ENCODE measurements around the gene MXD4. TPM values are rescaled to one million over a fixed set of nuclear protein-coding genes. Genes with fewer than 3 reads are reported as not detected.

MXD4 gene
- total RNA-seq, 1 experiment from 2014 or later, result 20.4 TPM

DNA sequence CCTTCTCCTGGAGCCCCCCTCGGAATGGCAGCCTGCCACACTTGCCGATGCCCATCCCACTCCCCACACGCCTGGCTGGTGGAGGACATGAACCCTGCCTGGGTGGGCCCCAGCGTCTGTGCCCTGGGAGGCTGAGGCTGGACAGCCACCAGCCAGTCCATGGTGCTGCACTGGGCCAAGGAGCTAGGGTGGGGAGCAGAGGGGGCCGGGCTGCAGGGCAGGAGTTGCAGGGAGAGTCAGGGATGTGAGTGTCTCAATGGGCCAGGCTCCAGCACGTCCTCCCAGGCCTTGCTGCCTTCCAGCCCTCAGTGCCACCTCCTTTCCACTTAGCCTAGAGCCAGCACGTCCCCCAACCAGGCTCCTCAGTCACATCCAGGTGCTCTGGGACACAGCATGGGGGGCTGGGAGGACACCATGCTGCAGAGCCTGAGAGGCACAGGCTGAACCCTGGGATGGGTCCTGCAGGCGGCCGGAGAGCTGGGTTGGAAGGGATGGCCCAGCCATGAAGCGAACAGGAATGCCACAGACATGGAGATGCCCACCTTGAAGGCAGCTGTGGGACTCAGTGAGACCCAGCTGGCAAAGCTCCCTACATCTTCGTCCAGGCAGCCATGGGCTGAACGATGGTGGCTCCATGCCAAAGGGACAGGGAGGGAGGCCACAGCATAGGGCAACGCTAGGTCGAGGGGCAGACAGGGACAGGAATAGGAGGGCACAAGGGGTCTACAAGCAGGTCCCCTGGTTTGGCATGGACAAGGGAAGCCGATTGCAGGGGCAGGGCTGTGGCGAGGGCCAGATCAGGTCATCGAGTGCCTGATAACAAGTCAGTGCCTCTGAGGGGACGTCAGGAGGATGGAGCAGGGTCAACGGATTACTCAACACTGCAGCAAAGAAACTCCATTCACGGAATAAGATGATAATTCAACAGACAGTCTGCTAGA, 30.1 kb upstream of the MXD4 start:
- Mint-ChIP-seq H3K4me1 (peaks cover 8% of the 10 kb centered on the region), H3K27ac (no peak overlapping the region), H3K27me3 (ENCODE audit: low read depth) (no peaks in the 10 kb centered on the region), H3K4me3 (no peak overlapping the region), H3K9me3 (peaks cover 8% of the 10 kb centered on the region), H3K36me3 (peaks cover 2% of the 10 kb centered on the region; the same call in 1 of the 2 replicates)
- ATAC-seq, result no peak
- ChIA-PET POLR2A (no interaction called here), CTCF (interaction anchor here (0.5 to 1.0 kb wide), 2 partner anchors 62 to 148 kb away, joined by 3 read pairs; no protein-coding TSS in a partner anchor)
- TF ChIP-seq ZNF416 (CRISPR knock-in tag; IDR thresholded peaks at IDR 0.05) (no peak), GABPB1 (CRISPR knock-in tag; IDR thresholded peaks at IDR 0.05) (no peak)
- TF ChIP-seq, protein P1, sequence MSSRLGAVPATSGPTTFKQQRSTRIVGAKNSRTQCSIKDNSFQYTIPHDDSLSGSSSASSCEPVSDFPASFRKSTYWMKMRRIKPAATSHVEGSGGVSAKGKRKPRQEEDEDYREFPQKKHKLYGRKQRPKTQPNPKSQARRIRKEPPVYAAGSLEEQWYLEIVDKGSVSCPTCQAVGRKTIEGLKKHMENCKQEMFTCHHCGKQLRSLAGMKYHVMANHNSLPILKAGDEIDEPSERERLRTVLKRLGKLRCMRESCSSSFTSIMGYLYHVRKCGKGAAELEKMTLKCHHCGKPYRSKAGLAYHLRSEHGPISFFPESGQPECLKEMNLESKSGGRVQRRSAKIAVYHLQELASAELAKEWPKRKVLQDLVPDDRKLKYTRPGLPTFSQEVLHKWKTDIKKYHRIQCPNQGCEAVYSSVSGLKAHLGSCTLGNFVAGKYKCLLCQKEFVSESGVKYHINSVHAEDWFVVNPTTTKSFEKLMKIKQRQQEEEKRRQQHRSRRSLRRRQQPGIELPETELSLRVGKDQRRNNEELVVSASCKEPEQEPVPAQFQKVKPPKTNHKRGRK (CRISPR knock-in tag; IDR thresholded peaks at IDR 0.05; ENCODE audit: borderline replicate concordance), result no peak
- TF ChIP-seq, protein P2, sequence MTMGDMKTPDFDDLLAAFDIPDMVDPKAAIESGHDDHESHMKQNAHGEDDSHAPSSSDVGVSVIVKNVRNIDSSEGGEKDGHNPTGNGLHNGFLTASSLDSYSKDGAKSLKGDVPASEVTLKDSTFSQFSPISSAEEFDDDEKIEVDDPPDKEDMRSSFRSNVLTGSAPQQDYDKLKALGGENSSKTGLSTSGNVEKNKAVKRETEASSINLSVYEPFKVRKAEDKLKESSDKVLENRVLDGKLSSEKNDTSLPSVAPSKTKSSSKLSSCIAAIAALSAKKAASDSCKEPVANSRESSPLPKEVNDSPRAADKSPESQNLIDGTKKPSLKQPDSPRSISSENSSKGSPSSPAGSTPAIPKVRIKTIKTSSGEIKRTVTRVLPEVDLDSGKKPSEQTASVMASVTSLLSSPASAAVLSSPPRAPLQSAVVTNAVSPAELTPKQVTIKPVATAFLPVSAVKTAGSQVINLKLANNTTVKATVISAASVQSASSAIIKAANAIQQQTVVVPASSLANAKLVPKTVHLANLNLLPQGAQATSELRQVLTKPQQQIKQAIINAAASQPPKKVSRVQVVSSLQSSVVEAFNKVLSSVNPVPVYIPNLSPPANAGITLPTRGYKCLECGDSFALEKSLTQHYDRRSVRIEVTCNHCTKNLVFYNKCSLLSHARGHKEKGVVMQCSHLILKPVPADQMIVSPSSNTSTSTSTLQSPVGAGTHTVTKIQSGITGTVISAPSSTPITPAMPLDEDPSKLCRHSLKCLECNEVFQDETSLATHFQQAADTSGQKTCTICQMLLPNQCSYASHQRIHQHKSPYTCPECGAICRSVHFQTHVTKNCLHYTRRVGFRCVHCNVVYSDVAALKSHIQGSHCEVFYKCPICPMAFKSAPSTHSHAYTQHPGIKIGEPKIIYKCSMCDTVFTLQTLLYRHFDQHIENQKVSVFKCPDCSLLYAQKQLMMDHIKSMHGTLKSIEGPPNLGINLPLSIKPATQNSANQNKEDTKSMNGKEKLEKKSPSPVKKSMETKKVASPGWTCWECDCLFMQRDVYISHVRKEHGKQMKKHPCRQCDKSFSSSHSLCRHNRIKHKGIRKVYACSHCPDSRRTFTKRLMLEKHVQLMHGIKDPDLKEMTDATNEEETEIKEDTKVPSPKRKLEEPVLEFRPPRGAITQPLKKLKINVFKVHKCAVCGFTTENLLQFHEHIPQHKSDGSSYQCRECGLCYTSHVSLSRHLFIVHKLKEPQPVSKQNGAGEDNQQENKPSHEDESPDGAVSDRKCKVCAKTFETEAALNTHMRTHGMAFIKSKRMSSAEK (CRISPR knock-in tag; IDR thresholded peaks at IDR 0.05; ENCODE audit: borderline replicate concordance), result no peak
- TF ChIP-seq, protein P3, sequence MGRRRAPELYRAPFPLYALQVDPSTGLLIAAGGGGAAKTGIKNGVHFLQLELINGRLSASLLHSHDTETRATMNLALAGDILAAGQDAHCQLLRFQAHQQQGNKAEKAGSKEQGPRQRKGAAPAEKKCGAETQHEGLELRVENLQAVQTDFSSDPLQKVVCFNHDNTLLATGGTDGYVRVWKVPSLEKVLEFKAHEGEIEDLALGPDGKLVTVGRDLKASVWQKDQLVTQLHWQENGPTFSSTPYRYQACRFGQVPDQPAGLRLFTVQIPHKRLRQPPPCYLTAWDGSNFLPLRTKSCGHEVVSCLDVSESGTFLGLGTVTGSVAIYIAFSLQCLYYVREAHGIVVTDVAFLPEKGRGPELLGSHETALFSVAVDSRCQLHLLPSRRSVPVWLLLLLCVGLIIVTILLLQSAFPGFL (CRISPR knock-in tag; IDR thresholded peaks at IDR 0.05; ENCODE audit: borderline replicate concordance), result no peak
- DNase-seq (ENCODE audit: low spot score), result no peak

DNA sequence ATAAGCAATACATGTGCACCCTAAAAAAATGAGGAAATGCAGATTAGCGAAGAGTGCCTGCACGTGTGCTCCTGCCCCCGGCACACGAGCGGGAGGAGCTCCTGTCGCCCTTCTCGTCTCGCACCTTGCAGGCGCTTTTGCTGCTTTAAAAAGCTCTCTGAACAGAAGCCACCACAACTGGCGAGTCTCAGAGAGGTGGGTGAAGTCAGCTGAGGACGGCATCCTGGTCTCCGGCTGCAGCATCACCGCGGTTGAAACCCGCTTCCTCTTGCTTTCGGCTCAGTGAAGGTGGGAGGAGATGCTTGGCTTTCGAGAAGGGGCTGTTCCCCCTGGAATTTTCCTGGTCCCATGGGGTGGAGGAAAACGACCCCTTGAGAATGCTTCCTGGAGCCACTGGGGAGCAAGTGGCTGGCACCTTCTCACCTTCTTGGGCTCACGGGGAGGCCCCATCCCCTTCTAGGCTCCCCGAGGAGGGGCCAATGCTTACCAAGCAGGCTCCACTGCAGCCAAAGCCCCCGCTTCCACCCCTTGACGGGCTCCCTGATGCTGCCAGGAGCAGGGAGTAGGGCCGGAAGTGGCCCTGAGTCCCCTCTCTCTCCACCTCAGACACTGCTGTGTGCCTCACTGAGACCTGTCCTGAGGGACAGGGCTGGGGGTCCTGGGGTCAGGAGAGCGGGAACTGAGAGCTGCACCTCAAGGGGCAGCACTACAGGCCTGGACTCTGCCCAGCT, 29.2 kb upstream of the MXD4 start:
- DNase-seq (ENCODE audit: low spot score) (no peak), ATAC-seq (no peak)
- Mint-ChIP-seq H3K4me3 (no peak overlapping the region), H3K4me1 (peaks cover 4% of the 10 kb centered on the region), H3K9me3 (peaks cover 8% of the 10 kb centered on the region), H3K27ac (no peak overlapping the region), H3K27me3 (ENCODE audit: low read depth) (no peaks in the 10 kb centered on the region), H3K36me3 (peaks cover 2% of the 10 kb centered on the region; the same call in 1 of the 2 replicates)
- ChIA-PET POLR2A (no interaction called here), CTCF (interaction anchor here (1.0 to 2.2 kb wide), 4 partner anchors 22 to 150 kb away, joined by 3 to 8 read pairs (median 5); no protein-coding TSS in a partner anchor)
- no peak for TF ChIP-seq GRHL2 (CRISPR knock-in tag; IDR thresholded peaks at IDR 0.05; ENCODE audit: insufficient replicate concordance, severe bottlenecking)
- TF ChIP-seq, protein P4, sequence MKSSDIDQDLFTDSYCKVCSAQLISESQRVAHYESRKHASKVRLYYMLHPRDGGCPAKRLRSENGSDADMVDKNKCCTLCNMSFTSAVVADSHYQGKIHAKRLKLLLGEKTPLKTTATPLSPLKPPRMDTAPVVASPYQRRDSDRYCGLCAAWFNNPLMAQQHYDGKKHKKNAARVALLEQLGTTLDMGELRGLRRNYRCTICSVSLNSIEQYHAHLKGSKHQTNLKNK (CRISPR knock-in tag; IDR thresholded peaks at IDR 0.05), result no peak
- TF ChIP-seq CBFB (CRISPR knock-in tag; IDR thresholded peaks at IDR 0.05; ENCODE audit: low read depth), result no peak
- no peak for TF ChIP-seq ZNF138 (CRISPR knock-in tag; conservative IDR thresholded peaks at IDR 0.05)
- TF ChIP-seq, protein P5, sequence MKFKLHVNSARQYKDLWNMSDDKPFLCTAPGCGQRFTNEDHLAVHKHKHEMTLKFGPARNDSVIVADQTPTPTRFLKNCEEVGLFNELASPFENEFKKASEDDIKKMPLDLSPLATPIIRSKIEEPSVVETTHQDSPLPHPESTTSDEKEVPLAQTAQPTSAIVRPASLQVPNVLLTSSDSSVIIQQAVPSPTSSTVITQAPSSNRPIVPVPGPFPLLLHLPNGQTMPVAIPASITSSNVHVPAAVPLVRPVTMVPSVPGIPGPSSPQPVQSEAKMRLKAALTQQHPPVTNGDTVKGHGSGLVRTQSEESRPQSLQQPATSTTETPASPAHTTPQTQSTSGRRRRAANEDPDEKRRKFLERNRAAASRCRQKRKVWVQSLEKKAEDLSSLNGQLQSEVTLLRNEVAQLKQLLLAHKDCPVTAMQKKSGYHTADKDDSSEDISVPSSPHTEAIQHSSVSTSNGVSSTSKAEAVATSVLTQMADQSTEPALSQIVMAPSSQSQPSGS (CRISPR knock-in tag; IDR thresholded peaks at IDR 0.05; ENCODE audit: borderline replicate concordance, low read depth), result no peak
- TF ChIP-seq, protein P6, sequence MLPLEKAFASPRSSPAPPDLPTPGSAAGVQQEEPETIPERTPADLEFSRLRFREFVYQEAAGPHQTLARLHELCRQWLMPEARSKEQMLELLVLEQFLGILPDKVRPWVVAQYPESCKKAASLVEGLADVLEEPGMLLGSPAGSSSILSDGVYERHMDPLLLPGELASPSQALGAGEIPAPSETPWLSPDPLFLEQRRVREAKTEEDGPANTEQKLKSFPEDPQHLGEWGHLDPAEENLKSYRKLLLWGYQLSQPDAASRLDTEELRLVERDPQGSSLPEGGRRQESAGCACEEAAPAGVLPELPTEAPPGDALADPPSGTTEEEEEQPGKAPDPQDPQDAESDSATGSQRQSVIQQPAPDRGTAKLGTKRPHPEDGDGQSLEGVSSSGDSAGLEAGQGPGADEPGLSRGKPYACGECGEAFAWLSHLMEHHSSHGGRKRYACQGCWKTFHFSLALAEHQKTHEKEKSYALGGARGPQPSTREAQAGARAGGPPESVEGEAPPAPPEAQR (CRISPR knock-in tag; IDR thresholded peaks at IDR 0.05), result no peak
- TF ChIP-seq, protein P7, sequence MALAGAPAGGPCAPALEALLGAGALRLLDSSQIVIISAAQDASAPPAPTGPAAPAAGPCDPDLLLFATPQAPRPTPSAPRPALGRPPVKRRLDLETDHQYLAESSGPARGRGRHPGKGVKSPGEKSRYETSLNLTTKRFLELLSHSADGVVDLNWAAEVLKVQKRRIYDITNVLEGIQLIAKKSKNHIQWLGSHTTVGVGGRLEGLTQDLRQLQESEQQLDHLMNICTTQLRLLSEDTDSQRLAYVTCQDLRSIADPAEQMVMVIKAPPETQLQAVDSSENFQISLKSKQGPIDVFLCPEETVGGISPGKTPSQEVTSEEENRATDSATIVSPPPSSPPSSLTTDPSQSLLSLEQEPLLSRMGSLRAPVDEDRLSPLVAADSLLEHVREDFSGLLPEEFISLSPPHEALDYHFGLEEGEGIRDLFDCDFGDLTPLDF (CRISPR knock-in tag; IDR thresholded peaks at IDR 0.05), result no peak
- TF ChIP-seq, protein P8, sequence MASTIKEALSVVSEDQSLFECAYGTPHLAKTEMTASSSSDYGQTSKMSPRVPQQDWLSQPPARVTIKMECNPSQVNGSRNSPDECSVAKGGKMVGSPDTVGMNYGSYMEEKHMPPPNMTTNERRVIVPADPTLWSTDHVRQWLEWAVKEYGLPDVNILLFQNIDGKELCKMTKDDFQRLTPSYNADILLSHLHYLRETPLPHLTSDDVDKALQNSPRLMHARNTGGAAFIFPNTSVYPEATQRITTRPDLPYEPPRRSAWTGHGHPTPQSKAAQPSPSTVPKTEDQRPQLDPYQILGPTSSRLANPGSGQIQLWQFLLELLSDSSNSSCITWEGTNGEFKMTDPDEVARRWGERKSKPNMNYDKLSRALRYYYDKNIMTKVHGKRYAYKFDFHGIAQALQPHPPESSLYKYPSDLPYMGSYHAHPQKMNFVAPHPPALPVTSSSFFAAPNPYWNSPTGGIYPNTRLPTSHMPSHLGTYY (CRISPR knock-in tag; IDR thresholded peaks at IDR 0.05), result no peak
- TF ChIP-seq ZNF416 (CRISPR knock-in tag; IDR thresholded peaks at IDR 0.05), result no peak
- no peak for TF ChIP-seq ZNF423 (CRISPR knock-in tag; IDR thresholded peaks at IDR 0.05)
- no peak for TF ChIP-seq ESRRA (CRISPR knock-in tag; IDR thresholded peaks at IDR 0.05; ENCODE audit: borderline replicate concordance)
- no peak for TF ChIP-seq EMX1 (CRISPR knock-in tag; IDR thresholded peaks at IDR 0.05)
- no peak for TF ChIP-seq ZNF317 (CRISPR knock-in tag; IDR thresholded peaks at IDR 0.05; ENCODE audit: borderline replicate concordance, low read depth)
- TF ChIP-seq ZNF671 (CRISPR knock-in tag; IDR thresholded peaks at IDR 0.05), result no peak
- TF ChIP-seq GABPB1 (CRISPR knock-in tag; IDR thresholded peaks at IDR 0.05), result no peak

Data from WTC11 (cell line).